ENCODE results near the gene AXIN1.

Gene AXIN1

GRCh38 chr16:240559-240958, 112.0 kb downstream of the AXIN1 start:
- TF ChIP-seq, protein P1, sequence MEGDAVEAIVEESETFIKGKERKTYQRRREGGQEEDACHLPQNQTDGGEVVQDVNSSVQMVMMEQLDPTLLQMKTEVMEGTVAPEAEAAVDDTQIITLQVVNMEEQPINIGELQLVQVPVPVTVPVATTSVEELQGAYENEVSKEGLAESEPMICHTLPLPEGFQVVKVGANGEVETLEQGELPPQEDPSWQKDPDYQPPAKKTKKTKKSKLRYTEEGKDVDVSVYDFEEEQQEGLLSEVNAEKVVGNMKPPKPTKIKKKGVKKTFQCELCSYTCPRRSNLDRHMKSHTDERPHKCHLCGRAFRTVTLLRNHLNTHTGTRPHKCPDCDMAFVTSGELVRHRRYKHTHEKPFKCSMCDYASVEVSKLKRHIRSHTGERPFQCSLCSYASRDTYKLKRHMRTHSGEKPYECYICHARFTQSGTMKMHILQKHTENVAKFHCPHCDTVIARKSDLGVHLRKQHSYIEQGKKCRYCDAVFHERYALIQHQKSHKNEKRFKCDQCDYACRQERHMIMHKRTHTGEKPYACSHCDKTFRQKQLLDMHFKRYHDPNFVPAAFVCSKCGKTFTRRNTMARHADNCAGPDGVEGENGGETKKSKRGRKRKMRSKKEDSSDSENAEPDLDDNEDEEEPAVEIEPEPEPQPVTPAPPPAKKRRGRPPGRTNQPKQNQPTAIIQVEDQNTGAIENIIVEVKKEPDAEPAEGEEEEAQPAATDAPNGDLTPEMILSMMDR (IDR thresholded peaks at IDR 0.05; ENCODE audit: borderline replicate concordance, control extremely low read depth, extremely low read depth, insufficient read depth, missing control alignments) = no peak
- in situ Hi-C loops (cut with MboI; ENCODE audit: low sequenced_read_pairs, unreplicated experiment) = no loop called here
- no peak for DNase-seq (ENCODE audit: low spot score)

- DNase-seq (ENCODE audit: low spot score) = peak; percentile 38
- TF ChIP-seq, protein P1 (IDR thresholded peaks at IDR 0.05; ENCODE audit: borderline replicate concordance, control extremely low read depth, extremely low read depth, insufficient read depth, missing control alignments) = no peak
- in situ Hi-C loops (cut with MboI; ENCODE audit: low sequenced_read_pairs, unreplicated experiment) = no loop called here
These were observed 112.6 kb downstream of the AXIN1 start for GRCh38 chr16:239948-240277.

Data from GM13976 (cell line).